Neural cell (in vitro differentiated cells): ENCODE data around the gene GBX2. TPM values are rescaled to one million over a fixed set of nuclear protein-coding genes. Genes with fewer than 3 reads are reported as not detected.

Experiments used
- H2AFZ ChIP-seq: fragments of 200-600, 300-800 bp; sonication (generic), shearing (Covaris generic); 2 replicates; pipeline ENCODE4 v1.6.0; 2014; ENCODE audit warnings: low read depth, mild to moderate bottlenecking, antibody characterized with exemption, low read length, moderate library complexity
- H3F3A ChIP-seq: fragments of 200-600 bp; shearing (Covaris generic); 2 replicates; pipeline ENCODE4 v1.6.1; 2016; ENCODE audit warnings: mild to moderate bottlenecking, moderate library complexity, mixed read lengths, antibody characterized with exemption, low read length; ENCODE audit not compliant: insufficient read depth, poor library complexity, severe bottlenecking
- H3K27ac ChIP-seq: fragments of 200-600, 300-800 bp; sonication (generic), shearing (Covaris generic); 2 replicates; pipeline ENCODE4 v1.5.1; 2014; ENCODE audit warnings: mild to moderate bottlenecking, low read length, moderate library complexity
- H3K27me3 ChIP-seq: fragments of 300-800, 200-600 bp; sonication (generic), shearing (Covaris generic); 2 replicates; pipeline ENCODE4 v1.6.0; 2014; ENCODE audit warnings: mild to moderate bottlenecking, low read depth, low read length, moderate library complexity; ENCODE audit not compliant: insufficient read depth
- H3K36me3 ChIP-seq: fragments of 300-800, 200-600 bp; sonication (generic), shearing (Covaris generic); 2 replicates; pipeline ENCODE4 v1.5.1; 2014; ENCODE audit warnings: mild to moderate bottlenecking, antibody characterized with exemption, low read length, moderate library complexity; ENCODE audit not compliant: insufficient read depth
- H3K4me2 ChIP-seq: fragments of 300-800, 200-600 bp; sonication (generic), shearing (Covaris generic); 2 replicates; pipeline ENCODE4 v1.6.0; 2014; ENCODE audit warnings: mild to moderate bottlenecking, low read length
- H3K4me3 ChIP-seq: fragments of 300-800, 200-600 bp; sonication (generic), shearing (Covaris generic); 2 replicates; pipeline ENCODE4 v1.5.1; 2014; ENCODE audit warnings: mild to moderate bottlenecking, low read length, moderate library complexity
- H3K79me2 ChIP-seq: fragments of 200-600 bp; shearing (Covaris generic); replicated peaks from 2 replicates; pipeline ENCODE4 v1.6.0; 2014; ENCODE audit warnings: mild to moderate bottlenecking, low read length, moderate library complexity; ENCODE audit not compliant: insufficient read depth
- H3K9ac ChIP-seq: fragments of 300-800, 200-600 bp; sonication (generic), shearing (Covaris generic); 2 replicates; pipeline ENCODE4 v1.6.1; 2016; ENCODE audit warnings: mild to moderate bottlenecking, low read length, mixed read lengths
- H3K9me2 ChIP-seq: fragments of 200-600 bp; shearing (Covaris generic); 2 replicates; pipeline ENCODE4 v1.6.1; 2016; ENCODE audit warnings: mild to moderate bottlenecking, low read length, mixed read lengths; ENCODE audit not compliant: insufficient read depth
- H3K9me3 ChIP-seq: fragments of 200-600, 300-800 bp; sonication (generic), shearing (Covaris generic); 2 replicates; pipeline ENCODE4 v1.6.1; 2016; ENCODE audit warnings: mild to moderate bottlenecking, mixed run types, low read length, moderate library complexity, mixed read lengths
- H4K20me1 ChIP-seq: fragments of 200-600 bp; shearing (Covaris generic); 2 replicates; pipeline ENCODE4 v1.6.1; 2016; ENCODE audit warnings: mild to moderate bottlenecking, mixed run types; ENCODE audit not compliant: insufficient read depth
- CTCF ChIP-seq: fragments of 450-650 bp; IDR thresholded peaks from 2 replicates; pipeline ENCODE4 v1.5.1; 2014; ENCODE audit warnings: antibody characterized with exemption, mild to moderate bottlenecking, moderate library complexity; ENCODE audit not compliant: poor library complexity, severe bottlenecking
- EP300 ChIP-seq: fragments of 450-650 bp; conservative IDR thresholded peaks from 2 replicates; pipeline ENCODE4 v1.6.1; 2014; ENCODE audit warnings: antibody characterized with exemption, mild to moderate bottlenecking, moderate library complexity; ENCODE audit not compliant: poor library complexity, severe bottlenecking
- EZH2 ChIP-seq: fragments of 200-600, 300-800 bp; shearing (Covaris generic), sonication (generic); IDR thresholded peaks from 2 replicates; pipeline ENCODE4 v1.6.1; 2014; ENCODE audit warnings: antibody characterized with exemption, low read length, borderline replicate concordance, mild to moderate bottlenecking; ENCODE audit not compliant: insufficient read depth, poor library complexity, severe bottlenecking
- MXI1 ChIP-seq: fragments of 450-650 bp; conservative IDR thresholded peaks from 2 replicates; pipeline ENCODE4 v1.6.1; 2014; ENCODE audit warnings: antibody characterized with exemption, mild to moderate bottlenecking; ENCODE audit not compliant: poor library complexity, severe bottlenecking
- POLR2AphosphoS5 ChIP-seq: IDR thresholded peaks from 2 replicates; pipeline ENCODE4 v1.6.1; 2012
- RAD21 ChIP-seq: fragments of 450-650 bp; conservative IDR thresholded peaks from 2 replicates; pipeline ENCODE4 v1.6.1; 2014; ENCODE audit warnings: antibody characterized with exemption, mild to moderate bottlenecking, moderate library complexity
- REST ChIP-seq: IDR thresholded peaks from 2 replicates; pipeline ENCODE4 v1.6.1; 2012; ENCODE audit warnings: borderline replicate concordance
- SMC3 ChIP-seq: fragments of 450-650 bp; conservative IDR thresholded peaks from 2 replicates; pipeline ENCODE4 v1.6.1; 2014; ENCODE audit warnings: antibody characterized with exemption, mild to moderate bottlenecking, moderate library complexity; ENCODE audit not compliant: poor library complexity
- TAF1 ChIP-seq: IDR thresholded peaks from 2 replicates; pipeline ENCODE4 v1.6.1; 2012; ENCODE audit warnings: low read depth
- polyA plus RNA-seq: library from polyadenylated mRNA; depleted of rRNA; stranded (reverse); fragments of >200 nt; gene quantifications from 2 replicates; pipeline ENCODE4 v1.2.3, GENCODE V29; 2014

GBX2 gene
- polyA plus RNA-seq, 1 donor from 2014 or later = 0.92 TPM

GRCh38 chr2:236131073-236131692 is 37.0 kb downstream of the GBX2 start:
- no peak overlapping the region for H3K4me2 ChIP-seq

More at GRCh38 chr2:236131073-236131692, 37.0 kb downstream of the GBX2 start:
- no peaks in the 10 kb centered on the region for H3K79me2 ChIP-seq
- no peaks in the 10 kb centered on the region for H3K9me2 ChIP-seq
- H3K9ac ChIP-seq = no peak overlapping the region
- no peaks in the 10 kb centered on the region for H3K36me3 ChIP-seq
- no peaks in the 10 kb centered on the region for H3K9me3 ChIP-seq
- H3K27ac ChIP-seq = no peak overlapping the region
- TF ChIP-seq RAD21 = no peak
- TF ChIP-seq TAF1 = no peak
- no peak for TF ChIP-seq POLR2AphosphoS5
- no peak for TF ChIP-seq SMC3
- no peak for TF ChIP-seq REST
- no peak for TF ChIP-seq CTCF
- no peak for TF ChIP-seq EZH2
- TF ChIP-seq EP300 = no peak
- no peak for TF ChIP-seq MXI1
- H4K20me1 ChIP-seq = no peaks in the 10 kb centered on the region
- no peak overlapping the region for H3K4me3 ChIP-seq
- H3K27me3 ChIP-seq = no peaks in the 10 kb centered on the region
- H3F3A ChIP-seq = no peaks in the 10 kb centered on the region
- H2AFZ ChIP-seq = no peak overlapping the region
